GM18873 (cell line): ENCODE data around the gene SH2B2.

Experiments used
- ATAC-seq: cut with Tn5 transposase; IDR thresholded peaks from one replicate; pipeline ENCODE4 v1.9.1; 2021; ENCODE audit warnings: mild to moderate bottlenecking, moderate library complexity, moderate number of reproducible peaks; ENCODE audit not compliant: unreplicated experiment, low FRiP score

Gene SH2B2

DNA sequence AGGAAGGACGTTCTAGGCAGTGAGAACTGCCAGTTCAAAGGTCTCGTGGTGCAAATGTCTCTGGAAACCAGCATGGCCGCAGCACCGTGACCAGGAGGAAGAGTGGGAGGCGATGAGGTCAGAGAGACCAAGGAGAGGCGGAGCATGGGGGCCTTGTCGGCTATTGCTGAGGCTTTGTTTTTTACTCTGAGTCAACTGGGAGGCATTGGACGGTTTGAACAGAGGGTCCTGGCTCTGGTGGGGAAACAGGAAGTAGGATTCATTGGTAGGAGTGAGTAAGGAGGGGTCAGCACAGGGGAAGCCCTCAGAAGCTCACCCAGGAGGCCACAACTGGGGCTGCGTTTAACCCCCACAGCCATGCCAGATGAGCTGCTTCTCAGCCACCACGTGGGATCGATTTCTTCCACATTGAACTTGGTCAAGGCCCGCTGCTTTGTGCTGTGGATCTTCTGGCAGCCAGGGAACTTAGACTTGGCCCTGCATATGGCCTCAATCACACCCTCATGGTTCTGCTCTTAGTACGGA is 22.2 kb upstream of the SH2B2 start:
- no peak for ATAC-seq

DNA sequence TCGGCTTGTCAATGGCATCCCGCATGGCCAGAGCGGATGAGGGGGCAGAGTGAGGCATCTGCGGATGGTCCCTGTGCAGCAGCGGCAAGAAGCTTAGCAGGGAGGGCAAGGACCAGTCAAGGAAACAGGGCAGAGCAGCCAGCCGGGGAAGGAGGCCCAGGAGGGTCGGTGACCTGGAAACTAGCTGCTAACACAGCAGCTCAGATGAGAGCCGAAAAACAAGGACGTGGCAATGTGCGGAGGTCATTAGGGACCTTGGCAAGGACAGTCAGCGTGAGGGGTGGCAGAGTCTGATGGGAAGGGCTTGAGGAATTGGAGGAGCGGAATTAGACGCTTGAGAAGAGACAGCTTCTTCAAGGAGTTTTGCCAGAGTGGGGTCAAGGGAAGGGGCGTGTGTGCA is 20.1 kb upstream of the SH2B2 start:
- no peak for ATAC-seq

DNA sequence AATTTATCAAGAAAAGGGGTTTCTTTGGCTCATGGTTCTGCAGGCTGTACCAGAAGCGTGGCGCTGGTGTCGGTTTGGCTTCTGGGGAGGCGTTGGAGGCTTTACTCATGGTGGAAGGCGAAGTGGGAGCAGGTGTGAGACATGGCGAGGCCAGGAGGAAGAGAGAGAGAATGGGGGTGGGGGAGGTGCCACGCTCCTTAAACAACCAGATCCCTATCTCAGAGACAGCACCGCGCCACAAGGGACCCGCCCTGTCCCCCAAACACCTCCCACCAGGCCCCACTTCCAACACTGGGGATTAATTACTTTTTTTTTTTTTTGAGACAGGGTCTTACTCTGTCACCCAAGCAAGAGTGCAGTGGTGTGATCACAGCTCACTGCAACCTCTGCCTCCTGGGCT is 18.0 kb upstream of the SH2B2 start:
- no peak for ATAC-seq

DNA sequence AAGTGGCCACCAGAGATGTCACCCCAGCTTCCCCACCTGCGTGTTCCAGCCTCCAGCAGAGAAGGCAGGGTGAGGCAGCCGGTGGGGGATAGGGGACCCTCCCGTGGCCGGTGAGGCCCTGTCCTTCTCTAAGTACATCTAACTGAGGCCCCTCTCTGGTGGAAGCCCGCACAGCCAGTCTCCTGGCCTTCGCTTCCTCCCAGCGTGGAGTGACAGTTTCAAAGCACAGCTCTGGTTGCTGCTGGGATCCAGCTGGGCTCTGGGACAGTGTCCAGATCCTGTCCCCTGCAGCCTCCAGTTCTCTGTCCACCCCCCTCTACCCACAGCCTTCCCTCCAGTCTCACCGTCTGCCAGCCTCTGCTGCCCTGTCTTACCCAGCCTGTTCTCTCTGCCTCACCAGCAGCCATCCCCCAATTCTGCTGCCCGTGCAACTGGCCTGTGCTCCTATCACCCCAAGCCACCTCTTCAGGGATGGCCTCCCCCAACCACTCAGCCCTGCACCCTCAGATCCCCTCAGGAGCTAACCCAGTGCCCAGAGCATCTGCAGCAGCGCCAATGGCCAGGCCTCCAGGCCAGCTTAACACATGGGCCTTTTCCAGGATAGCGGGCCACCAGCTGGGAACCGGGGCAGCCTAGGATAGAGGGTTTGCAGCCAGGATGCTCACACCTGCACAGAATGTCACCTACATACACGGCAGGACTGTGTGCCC is 16.3 kb upstream of the SH2B2 start:
- no peak for ATAC-seq

DNA sequence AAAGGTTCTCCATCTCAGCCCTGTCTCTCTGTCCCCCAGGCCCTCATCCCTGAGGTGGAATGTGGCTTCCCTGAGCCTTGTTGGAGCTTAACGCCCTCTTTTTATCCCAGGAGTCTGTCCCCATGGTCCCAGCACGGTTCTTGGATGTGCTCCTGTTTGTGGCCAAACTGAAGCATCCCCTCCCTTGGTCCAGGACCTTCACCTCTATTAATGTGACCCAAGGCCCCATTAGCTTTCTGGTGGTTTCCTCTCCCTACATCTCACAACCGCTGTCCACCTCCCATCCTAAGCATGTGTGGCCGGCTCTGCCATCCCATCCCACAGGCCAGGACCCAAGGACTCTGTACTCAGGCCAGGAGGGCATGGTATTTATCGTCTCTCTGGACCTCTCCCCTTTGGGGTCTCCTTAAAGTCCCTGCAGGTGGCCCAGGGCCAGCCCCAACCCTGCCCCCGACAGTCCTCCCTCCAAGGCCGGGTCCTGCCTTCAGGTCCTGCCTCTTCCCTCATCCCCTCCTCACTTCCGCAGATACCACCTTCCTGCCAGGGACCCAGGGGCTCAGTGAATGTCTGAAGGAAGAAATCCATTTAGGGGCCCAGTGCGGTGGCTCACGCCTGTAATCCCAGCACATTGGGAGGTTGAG is 15.4 kb upstream of the SH2B2 start:
- ATAC-seq, result no peak

DNA sequence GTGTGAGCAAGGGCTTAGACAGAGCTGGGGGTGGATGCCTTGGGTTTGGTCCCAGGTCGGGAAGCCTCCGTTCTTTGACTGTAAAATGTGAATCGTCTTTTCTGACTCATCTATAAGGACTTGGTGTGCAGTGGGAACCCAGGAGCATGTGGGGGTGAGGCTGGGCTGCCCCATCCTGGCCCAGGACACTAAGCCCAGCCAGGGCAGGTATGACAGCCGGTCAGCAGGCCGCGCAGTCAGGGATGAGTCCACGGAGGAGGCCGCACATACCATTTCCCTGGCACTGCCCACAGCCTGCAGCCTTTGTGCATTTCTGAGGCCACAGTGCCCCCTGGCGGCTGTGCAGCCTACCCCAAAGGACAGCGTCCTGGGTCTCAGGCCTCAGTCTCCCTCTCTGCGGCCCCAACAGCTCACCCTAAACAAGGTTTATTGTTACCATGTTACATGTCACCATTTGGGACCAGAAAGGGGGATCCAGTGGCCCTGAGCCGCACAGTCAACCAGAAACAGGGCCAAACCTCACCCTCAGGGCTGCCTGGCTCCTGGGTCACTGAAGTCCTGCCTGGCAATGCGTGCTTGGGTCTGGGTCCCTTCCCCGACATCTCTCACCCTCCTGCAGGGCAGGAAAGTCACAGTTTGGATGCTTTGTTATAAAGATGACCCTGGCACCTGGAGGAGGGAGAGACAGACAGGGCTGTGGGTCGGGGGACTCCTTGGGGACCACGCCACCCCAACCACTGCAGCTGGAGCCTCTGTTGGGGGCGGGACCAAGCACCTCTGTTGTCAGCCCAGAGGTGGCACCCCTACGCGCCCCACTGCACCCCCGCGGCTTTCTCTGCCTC is 14.4 kb upstream of the SH2B2 start:
- ATAC-seq, result no peak

DNA sequence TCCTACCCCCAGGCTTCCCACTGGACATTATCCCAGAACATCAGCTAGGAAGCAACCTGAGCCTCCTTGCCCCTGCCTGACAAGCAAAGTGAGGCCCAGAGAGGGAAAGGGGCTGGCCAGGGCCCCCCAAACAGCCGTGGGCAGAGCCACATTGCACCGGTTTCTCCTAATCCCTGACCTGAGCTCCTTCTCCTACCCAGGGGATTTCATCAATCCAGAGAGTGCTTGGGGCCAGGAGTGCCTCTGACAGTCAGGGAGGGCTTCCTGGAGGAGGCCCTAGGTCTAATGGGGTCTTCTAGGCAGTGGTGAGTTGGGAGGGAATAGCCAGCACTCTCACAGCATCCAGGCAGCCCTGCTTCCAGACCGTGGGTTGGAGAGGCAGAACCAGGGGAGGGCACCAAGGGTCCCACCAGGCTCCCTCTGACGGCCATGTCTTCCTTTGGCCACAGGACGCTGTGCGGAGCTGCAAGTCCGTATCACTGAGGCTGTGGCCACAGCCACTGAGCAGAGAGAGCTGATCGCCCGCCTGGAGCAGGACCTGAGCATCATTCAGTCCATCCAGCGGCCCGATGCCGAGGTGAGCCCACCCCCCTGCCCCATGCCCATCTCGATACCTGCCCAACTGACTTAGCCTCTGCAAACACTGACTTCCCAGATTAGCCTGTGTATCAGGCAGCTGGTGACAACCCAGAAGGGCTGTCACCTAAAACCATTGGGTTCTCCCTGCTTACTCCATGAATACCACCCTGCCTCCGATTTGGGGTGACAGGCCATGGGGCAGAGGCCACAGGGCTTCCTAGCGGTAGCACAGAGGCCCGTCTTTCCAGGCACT is 13.5 kb upstream of the SH2B2 start:
- ATAC-seq, result no peak

DNA sequence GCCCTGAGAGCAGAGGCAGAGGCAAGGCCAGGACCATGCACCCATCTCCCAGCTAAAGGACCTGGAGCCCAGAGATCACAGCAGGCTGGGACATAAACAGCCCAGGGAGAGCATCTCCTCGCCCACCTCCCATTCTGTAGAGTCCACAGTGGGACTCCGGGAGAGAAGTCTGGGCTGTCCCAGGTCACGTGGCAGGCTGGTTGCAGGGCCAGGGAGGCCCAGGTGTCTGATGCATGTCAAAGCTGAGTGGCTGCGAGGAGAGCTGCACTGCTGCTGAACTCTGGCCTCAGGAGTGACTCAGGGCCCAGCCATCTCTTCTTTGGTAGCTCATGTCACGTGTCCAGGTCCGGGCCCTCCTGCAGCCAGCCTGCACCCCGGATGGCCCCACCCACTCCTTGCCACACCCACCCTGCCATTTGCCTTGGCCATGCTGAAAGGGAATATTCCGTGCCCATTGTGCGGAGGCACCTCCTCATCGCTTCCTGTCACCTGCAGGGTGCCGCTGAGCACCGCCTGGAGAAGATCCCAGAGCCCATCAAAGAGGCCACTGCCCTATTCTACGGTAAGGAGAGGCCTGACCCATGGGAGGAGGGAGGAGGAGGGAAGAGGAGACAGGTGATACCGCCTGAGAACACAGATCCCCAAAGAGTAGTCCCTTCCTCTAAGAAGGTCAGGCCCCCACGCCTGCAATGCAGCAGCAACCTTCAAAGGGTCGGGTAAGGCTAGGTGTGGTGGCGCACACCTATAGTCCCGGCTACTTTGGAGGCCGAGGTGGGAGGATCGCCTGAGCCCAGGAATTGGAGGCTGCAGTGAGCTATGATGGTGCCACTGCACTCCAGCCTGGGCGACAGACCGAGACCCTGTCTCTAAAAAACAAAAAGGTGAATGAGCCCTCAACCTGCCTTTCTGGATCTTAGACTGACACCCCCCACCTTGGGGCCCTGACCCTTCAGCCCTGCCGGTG is 12.6 kb upstream of the SH2B2 start:
- no peak for ATAC-seq

DNA sequence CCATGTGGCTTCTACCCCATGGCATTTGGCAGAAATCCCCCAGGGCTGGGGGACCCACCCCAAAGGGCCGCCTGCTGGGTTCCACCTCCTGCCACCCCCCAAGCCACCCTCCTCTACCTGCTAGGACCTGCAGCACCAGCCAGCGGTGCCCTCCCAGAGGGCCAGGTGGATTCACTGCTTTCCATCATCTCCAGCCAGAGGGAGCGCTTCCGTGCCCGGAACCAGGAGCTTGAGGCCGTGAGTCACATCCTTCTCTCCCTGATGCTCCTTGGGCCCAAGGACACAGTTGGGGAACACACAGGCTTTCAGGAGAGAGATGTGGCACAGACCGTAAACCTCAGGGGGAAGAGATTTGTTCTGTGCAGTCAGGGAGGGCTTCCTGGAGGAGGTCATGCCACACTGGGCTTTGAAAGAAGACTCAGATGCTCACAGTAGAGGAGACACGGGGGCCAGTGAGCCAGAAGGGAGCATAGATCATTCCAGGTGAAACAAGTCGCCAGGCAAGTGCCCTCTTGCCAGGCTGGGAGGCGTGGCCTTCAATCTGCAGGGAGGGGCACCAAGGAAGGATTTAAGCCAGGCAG is 11.5 kb upstream of the SH2B2 start:
- no peak for ATAC-seq

DNA sequence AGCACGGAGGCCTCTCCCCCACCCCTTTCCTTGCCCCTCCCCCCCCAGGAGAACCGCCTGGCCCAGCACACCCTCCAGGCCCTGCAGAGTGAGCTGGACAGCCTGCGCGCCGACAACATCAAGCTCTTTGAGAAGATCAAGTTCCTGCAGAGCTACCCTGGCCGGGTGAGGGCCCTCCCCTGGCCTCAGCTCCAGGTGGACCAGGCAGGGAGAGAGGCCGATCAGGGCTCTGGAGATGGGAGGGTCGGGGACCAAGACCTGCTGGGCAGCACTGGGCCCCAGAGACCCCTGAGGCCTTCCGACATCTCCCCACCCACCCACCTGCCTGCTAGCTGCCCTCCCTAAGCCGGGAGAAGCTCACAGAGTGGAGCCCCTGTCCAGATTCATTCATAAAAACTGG is 8.8 kb upstream of the SH2B2 start:
- no peak for ATAC-seq

DNA sequence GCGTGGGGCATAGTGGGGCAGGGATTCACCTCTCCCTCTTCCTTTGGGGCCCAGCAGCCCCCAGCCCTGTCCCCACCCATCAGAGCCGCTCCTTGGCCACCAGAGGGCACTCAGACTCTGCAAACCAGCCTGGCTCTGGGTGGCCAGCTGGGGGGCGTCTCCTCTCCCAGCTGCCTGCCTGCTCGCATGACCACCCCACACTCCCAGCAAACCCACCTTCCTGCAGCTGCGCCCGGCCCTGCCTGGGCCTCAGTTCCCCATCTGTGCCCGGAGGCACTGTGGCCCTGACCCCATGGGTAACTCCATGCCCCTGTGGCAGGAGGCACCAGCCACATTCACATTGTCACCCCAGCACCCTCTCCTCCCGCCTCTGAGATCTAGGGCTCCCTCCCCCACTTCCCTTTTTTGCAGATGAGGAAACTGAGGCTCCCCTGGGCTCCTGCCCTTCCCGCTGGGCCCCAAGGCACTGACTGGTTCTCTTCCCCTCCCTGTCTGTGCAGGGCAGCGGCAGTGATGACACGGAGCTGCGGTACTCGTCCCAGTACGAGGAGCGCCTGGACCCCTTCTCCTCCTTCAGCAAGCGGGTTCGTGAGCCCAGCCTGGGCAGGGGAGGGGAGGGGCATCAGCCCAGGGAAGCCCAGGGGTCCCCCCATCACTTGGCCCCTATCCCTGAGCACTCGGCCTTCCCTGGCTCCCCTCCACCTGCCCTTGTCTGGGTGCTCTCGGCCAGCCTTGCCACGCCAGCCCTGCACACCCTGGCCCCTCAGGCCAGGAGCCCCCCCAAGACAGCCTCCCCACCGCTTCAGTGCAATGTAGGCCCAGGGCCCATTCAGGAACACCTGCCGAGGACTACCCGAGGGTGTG is 6.9 kb upstream of the SH2B2 start:
- ATAC-seq, result no peak

DNA sequence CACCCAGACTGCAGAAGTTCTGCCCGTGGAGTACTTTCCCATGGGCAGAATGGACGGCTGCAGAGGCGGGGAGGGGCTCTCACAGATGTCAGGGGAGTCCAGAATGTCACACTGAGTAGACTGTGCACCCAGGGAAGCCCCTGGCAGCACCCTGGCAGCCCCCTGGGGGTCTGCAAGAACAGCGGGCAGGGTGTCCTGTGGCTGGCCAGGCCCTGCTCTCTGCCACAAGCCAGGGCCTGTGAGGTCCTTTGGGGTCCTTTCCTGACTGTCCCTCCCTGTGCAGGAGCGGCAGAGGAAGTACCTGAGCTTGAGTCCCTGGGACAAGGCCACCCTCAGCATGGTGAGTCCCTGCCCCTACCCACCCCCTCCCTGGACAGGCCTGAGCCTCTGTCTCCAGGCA is 6.1 kb upstream of the SH2B2 start:
- no peak for ATAC-seq

DNA sequence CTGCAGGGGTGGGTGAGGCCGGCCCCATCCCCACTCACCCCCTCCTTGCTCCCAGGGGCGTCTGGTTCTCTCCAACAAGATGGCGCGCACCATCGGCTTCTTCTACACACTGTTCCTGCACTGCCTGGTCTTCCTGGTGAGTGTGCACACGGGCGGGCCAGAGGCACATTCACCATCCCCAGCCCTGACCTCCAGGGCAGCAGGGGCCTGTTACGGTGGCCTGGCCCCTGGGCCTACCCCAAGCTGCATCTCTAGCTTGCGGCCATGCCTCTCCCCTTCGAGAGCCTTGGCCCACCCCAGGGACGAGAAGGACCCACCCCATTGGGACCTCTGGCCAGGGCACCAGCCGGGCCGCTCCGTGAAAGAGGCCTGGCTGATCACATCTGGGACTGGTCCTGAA is 4.9 kb upstream of the SH2B2 start:
- no peak for ATAC-seq

DNA sequence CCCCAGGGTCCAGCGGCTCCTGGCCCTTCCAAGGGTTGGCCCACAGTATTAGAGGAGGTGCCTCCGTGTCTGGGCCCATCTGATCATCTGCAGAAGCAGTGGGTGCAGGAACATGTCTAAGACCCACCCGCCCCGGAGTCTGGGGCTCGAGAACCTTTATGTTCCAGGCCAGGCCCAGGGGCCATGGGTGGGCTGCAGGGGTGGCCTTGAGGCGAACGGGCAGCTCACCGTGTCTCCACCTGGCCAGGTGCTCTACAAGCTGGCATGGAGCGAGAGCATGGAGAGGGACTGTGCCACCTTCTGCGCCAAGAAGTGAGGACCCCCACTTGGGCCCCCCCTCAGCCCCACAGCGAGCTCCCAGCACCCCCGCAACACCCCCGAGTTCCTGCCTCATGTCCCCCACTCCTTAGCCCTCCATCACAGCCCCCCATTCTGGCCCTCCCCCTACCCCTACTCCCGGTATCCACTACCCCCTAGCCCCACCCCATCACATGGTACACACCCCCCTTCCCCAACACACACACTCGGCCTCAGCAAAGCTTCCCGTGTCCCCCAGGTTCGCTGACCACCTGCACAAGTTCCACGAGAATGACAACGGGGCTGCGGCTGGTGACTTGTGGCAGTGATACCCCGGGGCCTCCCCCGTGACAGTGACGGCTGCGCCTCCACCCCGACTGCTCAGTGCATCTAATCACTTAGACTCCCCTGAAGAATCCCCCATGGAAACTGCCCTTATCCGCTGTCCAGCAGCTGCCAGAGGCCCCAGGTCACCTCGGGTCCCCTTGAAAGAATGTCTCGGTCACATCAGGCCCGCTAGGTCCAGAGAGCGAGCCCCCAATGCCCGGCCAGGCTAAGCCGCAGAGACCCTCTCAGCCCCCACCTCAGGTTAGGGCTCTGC is 4.0 kb upstream of the SH2B2 start:
- ATAC-seq, result no peak

DNA sequence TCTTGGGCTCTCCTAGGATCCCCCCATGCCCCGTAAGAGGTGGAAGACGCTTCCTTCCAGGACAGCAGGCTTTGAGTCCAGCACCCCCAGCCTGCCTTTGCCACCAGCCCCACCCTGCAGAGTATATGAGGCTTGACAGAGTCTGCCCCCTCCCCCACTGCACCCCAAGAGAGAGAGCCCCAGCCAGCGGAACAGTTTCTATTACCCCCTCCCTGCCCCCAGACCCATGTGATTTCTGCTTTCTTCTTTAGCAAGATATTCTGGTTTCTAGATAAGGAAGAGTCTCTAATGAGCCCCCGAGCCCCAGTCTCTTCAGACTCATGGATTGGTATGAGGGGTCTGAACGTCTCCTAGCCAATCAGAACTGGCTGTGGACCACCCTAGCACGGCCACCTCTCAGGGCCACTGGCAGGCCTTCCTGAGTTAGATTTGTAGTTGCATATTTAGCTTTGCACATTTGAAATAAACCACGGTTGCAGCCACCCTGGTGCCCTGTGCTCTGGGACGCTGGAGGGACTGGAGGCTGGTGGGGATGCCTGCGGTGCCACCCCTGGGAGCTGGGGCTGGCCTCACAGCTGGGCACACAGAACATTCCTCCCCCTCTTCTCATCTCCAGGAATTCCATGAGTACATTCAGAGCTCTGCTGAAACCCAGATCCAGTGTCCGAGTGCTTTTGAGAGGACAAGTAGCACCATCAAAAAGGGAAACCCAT is 3.0 kb upstream of the SH2B2 start:
- ATAC-seq, result no peak

DNA sequence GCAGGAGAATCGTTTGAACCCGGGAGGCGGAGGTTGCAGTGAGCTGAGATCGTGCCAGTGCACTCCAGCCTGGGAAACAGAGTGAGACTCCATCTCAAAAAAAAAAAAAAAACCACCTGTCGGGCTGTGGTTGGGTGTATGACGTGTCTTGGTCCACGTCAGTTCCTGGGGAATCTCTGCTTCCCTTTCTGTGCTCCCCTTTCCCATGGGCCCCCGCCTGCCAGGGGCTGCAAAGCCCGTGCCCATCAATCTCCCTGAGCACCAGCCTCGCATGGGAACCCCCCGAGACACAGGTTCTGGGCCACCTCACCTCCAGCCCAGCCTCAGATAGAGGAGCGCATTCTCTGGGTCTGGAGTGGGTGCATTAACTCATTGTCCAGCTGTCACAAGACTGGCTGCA is 2.3 kb upstream of the SH2B2 start:
- ATAC-seq, result no peak
